DOHH2 (cell line): ENCODE measurements around the gene RBM47.
A peak's percentile ranks its signal among the peaks of the same experiment; 100 is the strongest.

Experiments used
- H3F3A ChIP-seq: fragments of 200-600 bp; sonication (generic), shearing (Covaris generic); 2 replicates; pipeline ENCODE4 v1.6.0; 2016; ENCODE audit warnings: antibody characterized with exemption, mild to moderate bottlenecking; ENCODE audit not compliant: control insufficient read depth, insufficient read depth
- H3K27ac ChIP-seq: fragments of 200-600 bp; sonication (generic); 2 replicates; pipeline ENCODE4 v1.5.1; 2014; ENCODE audit warnings: low read depth, mild to moderate bottlenecking, low read length, moderate library complexity
- H3K27me3 ChIP-seq: fragments of 200-600 bp; sonication (generic); 2 replicates; pipeline ENCODE4 v1.6.1; 2014; ENCODE audit warnings: mild to moderate bottlenecking, low read length, mixed read lengths; ENCODE audit not compliant: control insufficient read depth
- H3K36me3 ChIP-seq: fragments of 200-600 bp; sonication (generic); 2 replicates; pipeline ENCODE4 v1.6.1; 2014; ENCODE audit warnings: mild to moderate bottlenecking, low read length, moderate library complexity, mixed read lengths; ENCODE audit not compliant: control insufficient read depth
- H3K4me1 ChIP-seq: fragments of 200-600 bp; sonication (generic); 2 replicates; pipeline ENCODE4 v1.6.1; 2014; ENCODE audit warnings: mild to moderate bottlenecking, low read length, mixed read lengths; ENCODE audit not compliant: control insufficient read depth
- H3K4me2 ChIP-seq: fragments of 200-600 bp; sonication (generic); 2 replicates; pipeline ENCODE4 v1.6.0; 2014; ENCODE audit warnings: mild to moderate bottlenecking, low read length, moderate library complexity
- H3K4me3 ChIP-seq: fragments of 200-600 bp; sonication (generic); 2 replicates; pipeline ENCODE4 v1.5.1; 2014; ENCODE audit warnings: mild to moderate bottlenecking, low read length, mixed read lengths
- H3K79me2 ChIP-seq: fragments of 200-600 bp; sonication (generic); 2 replicates; pipeline ENCODE4 v1.6.1; 2014; ENCODE audit warnings: mild to moderate bottlenecking, low read length, mixed read lengths; ENCODE audit not compliant: control insufficient read depth
- H3K9me2 ChIP-seq: fragments of 200-600 bp; sonication (generic); replicated peaks from 2 replicates; pipeline ENCODE4 v1.6.1; 2014; ENCODE audit warnings: mild to moderate bottlenecking, low read length, mixed read lengths; ENCODE audit not compliant: control insufficient read depth
- H3K9me3 ChIP-seq: fragments of 200-600 bp; sonication (generic); 2 replicates; pipeline ENCODE4 v1.6.1; 2014; ENCODE audit warnings: antibody characterized with exemption, low read length, mixed read lengths; ENCODE audit not compliant: control insufficient read depth, insufficient read depth
- H4K20me1 ChIP-seq: fragments of 200-600 bp; sonication (generic); 2 replicates; pipeline ENCODE4 v1.6.0; 2014; ENCODE audit warnings: low read depth, mild to moderate bottlenecking, antibody characterized with exemption, low read length, moderate library complexity; ENCODE audit not compliant: control insufficient read depth, insufficient read depth
- EZH2phosphoT487 ChIP-seq: fragments of 200-600 bp; sonication (generic); IDR thresholded peaks from 2 replicates; pipeline ENCODE4 v1.6.1; 2017; ENCODE audit warnings: borderline replicate concordance, mild to moderate bottlenecking, antibody characterized with exemption, low read length, moderate library complexity, mixed read lengths
- TF ChIP-seq, protein P1 (sequence below): fragments of 200-600 bp; sonication (generic); IDR thresholded peaks from one replicate; pipeline ENCODE4 v1.5.1; 2014; ENCODE audit warnings: antibody characterized with exemption, mild to moderate bottlenecking, low read depth, low read length; ENCODE audit not compliant: poor library complexity, severe bottlenecking

The RBM47 gene

GRCh38 chr4:40516651-40517050, 113.0 kb downstream of the RBM47 start:
- Histone ChIP-seq H3K36me3 (no peaks in the 10 kb centered on the region), H3K79me2 (no peaks in the 10 kb centered on the region), H3K4me2 (no peak overlapping the region), H3K4me1 (peaks cover 33% of the 10 kb centered on the region), H3K27me3 (peaks cover 10% of the 10 kb centered on the region), H3K27ac (no peak overlapping the region), H3F3A (no peaks in the 10 kb centered on the region), H3K9me2 (no peaks in the 10 kb centered on the region), H3K4me3 (no peak overlapping the region), H3K9me3 (no peaks in the 10 kb centered on the region), H4K20me1 (no peaks in the 10 kb centered on the region)
- no peak for TF ChIP-seq EZH2phosphoT487
- TF ChIP-seq, protein P1, sequence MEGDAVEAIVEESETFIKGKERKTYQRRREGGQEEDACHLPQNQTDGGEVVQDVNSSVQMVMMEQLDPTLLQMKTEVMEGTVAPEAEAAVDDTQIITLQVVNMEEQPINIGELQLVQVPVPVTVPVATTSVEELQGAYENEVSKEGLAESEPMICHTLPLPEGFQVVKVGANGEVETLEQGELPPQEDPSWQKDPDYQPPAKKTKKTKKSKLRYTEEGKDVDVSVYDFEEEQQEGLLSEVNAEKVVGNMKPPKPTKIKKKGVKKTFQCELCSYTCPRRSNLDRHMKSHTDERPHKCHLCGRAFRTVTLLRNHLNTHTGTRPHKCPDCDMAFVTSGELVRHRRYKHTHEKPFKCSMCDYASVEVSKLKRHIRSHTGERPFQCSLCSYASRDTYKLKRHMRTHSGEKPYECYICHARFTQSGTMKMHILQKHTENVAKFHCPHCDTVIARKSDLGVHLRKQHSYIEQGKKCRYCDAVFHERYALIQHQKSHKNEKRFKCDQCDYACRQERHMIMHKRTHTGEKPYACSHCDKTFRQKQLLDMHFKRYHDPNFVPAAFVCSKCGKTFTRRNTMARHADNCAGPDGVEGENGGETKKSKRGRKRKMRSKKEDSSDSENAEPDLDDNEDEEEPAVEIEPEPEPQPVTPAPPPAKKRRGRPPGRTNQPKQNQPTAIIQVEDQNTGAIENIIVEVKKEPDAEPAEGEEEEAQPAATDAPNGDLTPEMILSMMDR = no peak

DNA sequence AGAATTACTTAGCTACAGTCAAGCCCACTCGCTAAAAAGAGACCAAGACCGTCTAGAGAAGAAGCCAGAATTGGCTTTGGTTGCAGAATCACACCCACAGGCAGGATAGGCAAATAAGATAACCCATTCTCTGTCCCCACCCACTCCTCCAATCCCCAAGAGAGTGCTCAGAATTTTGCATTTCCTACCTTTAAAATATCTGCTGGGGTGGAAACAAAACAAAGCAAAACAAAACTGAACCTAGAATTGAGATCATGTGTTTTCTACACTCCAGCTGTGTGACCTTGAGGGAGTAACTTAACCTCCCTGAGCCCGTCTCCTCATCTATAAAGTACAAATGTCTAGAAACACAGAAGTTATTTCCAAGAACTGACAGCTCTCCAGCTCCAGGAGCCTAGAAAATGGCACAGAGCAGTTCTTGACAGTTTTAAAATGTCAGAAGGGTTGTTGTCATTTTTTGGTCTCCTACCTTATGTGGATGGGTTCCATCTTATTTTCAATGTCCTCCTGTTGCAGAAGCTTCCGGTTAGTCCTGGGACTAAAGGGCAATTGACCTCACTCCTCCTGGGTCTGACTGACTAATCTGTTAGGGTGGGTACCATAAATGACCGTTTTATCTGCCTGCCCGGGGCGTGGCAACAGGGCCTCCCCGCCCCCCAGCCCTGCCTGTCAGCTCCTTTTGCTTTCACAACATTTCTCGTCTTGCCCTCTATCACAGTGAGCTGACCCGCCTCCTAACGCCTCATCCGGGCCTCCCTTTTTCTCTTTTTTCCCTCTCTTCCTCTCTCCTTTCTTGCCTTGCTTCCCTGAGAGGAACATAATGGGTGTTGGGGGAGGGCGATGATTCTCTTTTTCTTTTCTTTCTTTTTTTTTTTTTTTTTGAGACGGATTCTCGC, 114.0 kb downstream of the RBM47 start:
- TF ChIP-seq, protein P1 = no peak
- no peak for TF ChIP-seq EZH2phosphoT487

DNA sequence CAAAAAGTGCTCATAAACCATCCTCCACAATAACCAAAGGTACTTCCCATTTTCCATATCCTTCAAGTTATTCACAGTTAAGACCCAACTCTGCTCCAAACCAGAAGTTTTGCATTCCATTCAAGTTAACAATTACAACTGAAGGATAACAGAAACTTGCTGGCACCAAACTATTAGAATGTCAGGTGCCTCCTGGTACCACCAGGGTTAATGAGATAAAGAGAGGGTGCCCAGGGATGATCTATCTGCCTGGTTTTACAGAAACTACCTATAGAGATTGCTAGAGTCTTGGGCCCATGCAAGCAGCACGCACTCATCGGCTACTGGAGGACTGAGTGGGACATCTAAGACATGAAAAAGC, 114.6 kb downstream of the RBM47 start:
- Histone ChIP-seq H3K9me2 (no peaks in the 10 kb centered on the region), H3K79me2 (no peaks in the 10 kb centered on the region), H3K27me3 (peaks cover 10% of the 10 kb centered on the region), H3F3A (no peaks in the 10 kb centered on the region), H3K4me3 (peak overlapping the region; percentile 42), H3K27ac (0 out of 2 replicates have a peak overlapping the region, but pooled peaks have one; percentile 14), H3K9me3 (no peaks in the 10 kb centered on the region), H3K4me1 (peaks cover 33% of the 10 kb centered on the region), H3K4me2 (peak overlapping the region; percentile 60), H3K36me3 (no peaks in the 10 kb centered on the region), H4K20me1 (no peaks in the 10 kb centered on the region)
- TF ChIP-seq EZH2phosphoT487 = no peak
- TF ChIP-seq, protein P1 = no peak

More for the DNA sequence above, 114.0 kb downstream of the RBM47 start:
- Histone ChIP-seq H3K4me3 (peak overlapping the region; percentile 42), H3K27ac (0 out of 2 replicates have a peak overlapping the region, but pooled peaks have one; percentile 14), H3K36me3 (no peaks in the 10 kb centered on the region), H3K9me3 (no peaks in the 10 kb centered on the region), H3K27me3 (peaks cover 10% of the 10 kb centered on the region), H3K79me2 (no peaks in the 10 kb centered on the region), H3F3A (no peaks in the 10 kb centered on the region), H3K4me2 (peak overlapping the region; percentile 60), H3K4me1 (peaks cover 33% of the 10 kb centered on the region), H3K9me2 (no peaks in the 10 kb centered on the region), H4K20me1 (no peaks in the 10 kb centered on the region)
